GM19238 (cell line): ENCODE measurements around the gene ZNF195.
"Not testable (repeated sequence)": the region's sequence is repeated elsewhere in the genome, so short reads cannot be mapped to it uniquely, and the experiment has no call there.

ENCODE experiments used
- DNase-seq: peaks from one replicate; pipeline ENCODE4 v3.0.0; 2011; ENCODE audit warnings: low spot score; ENCODE audit not compliant: insufficient read length

Gene ZNF195

GRCh38 chr11:3402861-3403250, 23.9 kb upstream of the ZNF195 start:
- DNase-seq = not testable (repeated sequence)

- DNase-seq = not testable (repeated sequence)
These were observed 23.4 kb upstream of the ZNF195 start for GRCh38 chr11:3402181-3402860.

DNA sequence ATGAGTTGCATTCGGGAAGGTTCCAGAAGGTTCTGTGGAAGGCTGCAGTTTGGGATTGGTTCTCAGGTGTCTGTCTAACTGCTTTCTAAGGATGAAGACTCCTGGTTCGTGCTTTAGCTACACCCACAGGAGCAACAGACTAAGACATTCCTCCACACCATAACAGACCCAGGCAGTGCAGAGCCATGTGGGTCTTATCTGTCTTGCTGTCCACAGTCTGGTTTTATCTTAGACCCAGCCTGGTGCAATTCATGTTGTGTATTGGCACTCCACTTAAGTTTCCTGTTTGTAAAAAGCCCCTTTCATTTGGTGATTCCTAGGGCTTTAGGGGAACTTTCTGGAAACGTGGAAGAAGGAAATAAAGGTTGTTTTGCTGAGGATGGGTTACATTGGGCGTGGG, 22.1 kb upstream of the ZNF195 start:
- not testable (repeated sequence) for DNase-seq

- DNase-seq = not testable (repeated sequence)
These were observed 19.6 kb upstream of the ZNF195 start for GRCh38 chr11:3398509-3398908.

GRCh38 chr11:3398106-3398505, 19.2 kb upstream of the ZNF195 start:
- DNase-seq = not testable (repeated sequence)

GRCh38 chr11:3397210-3397609, 18.3 kb upstream of the ZNF195 start:
- DNase-seq = not testable (repeated sequence)

DNA sequence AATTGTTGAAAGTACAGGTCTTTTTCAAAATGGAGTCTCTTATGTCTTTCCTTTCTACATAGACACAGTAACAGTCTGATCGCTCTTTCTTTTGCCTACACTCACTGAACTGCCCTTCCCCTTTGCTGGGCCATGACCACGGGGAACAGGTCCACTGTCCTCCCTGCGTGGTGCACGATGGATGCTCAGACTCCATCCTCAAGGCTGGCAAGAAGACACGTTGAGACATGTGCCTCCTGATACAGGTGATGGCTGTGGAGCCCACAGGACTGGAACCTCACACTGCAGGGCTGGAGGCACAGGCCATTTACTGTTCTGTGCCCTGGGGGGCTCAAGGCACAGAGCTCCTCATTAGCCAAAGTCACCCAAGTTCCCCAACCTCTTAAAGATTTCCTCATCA, 16.5 kb upstream of the ZNF195 start:
- not testable (repeated sequence) for DNase-seq

DNA sequence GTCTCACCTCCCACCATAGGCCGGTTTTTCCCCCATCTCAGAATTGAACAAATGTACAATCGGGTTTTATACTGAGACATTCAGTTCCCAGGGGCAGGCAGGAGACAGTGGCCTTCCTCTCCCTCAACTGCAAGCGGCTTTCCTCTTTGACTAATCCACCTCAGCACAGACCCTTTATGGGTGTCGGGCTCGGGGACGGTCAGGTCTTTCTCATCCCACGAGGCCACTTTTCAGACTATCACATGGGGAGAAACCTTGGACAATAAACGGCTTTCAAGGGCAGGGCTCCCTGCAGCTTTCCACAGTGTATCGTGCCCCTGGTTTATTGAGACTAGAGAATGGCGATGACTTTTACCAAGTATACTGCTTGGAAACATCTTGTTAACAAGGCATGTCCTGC, 16.0 kb upstream of the ZNF195 start:
- DNase-seq = not testable (repeated sequence)

- not testable (repeated sequence) for DNase-seq
These were observed 14.5 kb upstream of the ZNF195 start for GRCh38 chr11:3393450-3393849.

- no peak for DNase-seq
These were observed 3.8 kb upstream of the ZNF195 start for GRCh38 chr11:3382613-3383285.

DNA sequence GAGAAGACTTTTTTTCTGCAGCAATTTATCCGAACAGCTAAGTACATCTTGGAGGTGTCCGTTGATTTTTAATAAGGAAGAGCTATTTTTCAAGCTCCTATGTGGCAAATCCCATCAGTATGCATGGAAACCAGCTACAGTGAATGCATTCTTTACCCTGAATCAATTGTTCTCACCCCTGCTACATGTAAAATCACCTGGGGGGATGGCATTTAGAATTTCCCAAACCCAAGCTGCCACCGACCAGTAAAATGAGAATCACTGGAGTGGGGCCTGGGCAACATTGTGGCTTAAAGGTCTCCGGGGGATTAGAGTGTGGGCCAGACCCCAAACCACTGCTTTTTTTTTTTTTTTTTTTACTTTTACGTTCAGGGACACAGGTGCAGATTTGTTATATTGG, 2.8 kb upstream of the ZNF195 start:
- DNase-seq = no peak

GRCh38 chr11:3380706-3381545, 2.0 kb upstream of the ZNF195 start:
- DNase-seq = no peak

DNA sequence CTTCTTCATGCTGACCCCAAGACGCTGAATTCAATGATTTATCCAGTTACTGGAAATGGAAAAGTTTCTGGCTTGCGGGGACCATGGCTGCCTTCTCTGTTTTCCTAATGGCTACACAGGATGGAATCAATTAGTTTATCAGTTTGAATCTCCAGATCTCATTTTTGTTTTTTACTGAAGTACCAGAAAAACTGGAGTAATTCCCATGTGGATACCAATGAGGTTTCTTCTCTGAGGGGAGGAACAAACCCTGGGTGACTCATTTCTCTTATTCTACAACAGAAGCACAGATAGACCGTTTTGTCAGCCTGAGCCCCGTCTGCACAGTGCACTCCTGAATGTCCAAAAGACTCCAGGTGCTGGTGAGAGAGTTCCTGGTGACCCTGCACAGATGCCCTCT, 3.4 kb downstream of the ZNF195 start:
- no peak for DNase-seq

GRCh38 chr11:3370311-3370870, 8.6 kb downstream of the ZNF195 start:
- no peak for DNase-seq

- no peak for DNase-seq
These were observed 9.6 kb downstream of the ZNF195 start for GRCh38 chr11:3369366-3369765.

DNA sequence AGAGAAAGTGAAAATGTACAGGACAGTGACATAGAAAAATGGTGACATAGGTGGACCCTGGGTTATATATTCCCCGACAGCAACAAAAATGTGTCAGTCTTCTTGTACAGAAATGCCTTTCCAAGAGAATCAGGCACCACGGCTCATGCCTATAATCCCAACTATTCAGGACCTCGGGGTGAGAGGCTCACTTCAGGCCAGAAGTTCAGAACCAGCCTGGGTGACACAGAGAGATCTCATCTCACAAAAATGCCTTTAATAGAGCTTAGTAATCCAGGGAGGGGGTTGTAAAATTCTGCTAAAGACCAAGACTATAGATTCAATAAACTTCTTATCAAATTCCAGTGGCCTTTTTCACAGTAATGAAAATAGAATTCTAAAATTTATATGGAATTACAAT, 10.7 kb downstream of the ZNF195 start:
- DNase-seq = no peak

DNA sequence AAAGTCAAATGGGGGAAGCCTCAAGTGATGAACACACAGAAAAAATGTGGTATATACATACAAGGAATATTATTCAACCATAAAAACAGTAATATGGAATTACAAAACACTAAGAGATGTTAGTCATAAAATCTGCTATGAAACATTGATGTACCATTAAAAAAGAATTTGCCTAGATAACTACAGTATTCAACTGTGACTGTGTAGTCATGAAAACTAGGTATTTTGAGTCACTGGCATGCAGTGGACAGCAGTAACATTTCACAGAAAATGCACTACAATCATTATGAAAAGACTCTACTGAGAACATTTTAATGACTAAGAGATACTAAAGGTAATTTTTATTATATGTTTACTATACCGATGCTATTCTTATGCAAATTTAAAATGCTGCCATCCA, 11.7 kb downstream of the ZNF195 start:
- DNase-seq = no peak

DNA sequence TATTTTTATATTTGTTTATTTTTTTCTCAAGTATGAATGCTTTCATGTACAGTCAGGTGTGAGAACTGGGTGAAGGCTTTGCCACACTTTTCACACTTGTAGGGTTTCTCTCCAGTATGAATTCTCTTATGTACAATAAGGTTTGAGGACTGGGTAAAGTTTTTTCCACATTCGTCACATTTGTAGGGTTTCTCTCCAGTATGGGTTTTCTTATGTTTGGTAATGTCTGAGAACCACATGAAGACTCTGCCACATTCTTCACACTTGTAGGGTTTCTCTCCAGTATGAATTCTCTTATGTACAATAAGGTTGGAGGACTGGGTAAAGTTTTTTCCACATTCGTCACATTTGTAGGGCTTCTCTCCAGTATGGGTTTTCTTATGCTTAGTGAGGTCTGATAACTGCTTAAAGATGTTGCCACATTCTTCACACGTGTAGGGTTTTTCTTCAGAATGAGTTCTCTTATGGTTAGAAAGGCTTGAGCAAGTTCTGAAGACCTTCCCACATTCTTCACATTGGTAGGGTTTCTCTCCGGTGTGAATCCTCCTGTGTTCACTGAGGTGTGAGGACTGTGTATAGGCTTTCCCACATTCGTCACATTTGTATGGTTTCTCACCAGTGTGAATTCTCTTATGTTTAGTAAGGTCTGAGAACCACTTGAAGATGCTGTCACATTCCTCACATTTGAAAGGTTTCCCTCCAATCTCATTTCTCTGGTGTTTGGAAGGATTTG, 19.7 kb downstream of the ZNF195 start:
- no peak for DNase-seq

DNA sequence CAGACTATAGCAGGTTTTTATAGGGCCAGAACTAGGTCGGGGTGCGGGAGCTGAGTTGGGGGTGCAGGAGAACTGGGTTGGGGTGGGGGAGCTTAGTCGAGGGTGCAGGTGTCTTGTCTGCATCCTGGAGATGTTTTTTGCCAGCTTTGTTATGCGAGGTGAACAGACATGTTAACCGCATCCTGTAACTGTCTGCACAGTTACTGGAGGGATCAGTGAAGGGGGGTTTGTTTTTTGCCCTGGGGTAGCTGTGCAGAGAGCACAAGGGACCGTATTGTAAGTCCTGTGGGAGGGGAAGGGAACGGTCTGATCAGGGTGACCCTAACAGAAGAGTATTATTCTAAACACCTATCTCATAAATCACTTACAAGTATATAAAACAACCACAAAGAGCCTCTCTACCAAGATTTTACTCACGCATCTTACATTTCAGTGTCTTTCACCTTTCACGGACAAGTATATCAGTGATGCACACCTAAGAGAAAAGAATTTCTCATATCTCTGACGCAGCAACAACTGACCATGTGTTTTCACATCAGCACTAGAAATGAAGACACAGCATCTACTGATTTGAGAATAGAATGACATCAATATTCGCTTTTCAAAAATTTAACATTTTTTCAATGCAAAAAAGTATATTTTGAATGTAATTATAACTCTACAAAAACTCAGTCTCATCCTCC, 20.8 kb downstream of the ZNF195 start:
- no peak for DNase-seq

GRCh38 chr11:3357302-3357701, 21.6 kb downstream of the ZNF195 start:
- DNase-seq = no peak

DNA sequence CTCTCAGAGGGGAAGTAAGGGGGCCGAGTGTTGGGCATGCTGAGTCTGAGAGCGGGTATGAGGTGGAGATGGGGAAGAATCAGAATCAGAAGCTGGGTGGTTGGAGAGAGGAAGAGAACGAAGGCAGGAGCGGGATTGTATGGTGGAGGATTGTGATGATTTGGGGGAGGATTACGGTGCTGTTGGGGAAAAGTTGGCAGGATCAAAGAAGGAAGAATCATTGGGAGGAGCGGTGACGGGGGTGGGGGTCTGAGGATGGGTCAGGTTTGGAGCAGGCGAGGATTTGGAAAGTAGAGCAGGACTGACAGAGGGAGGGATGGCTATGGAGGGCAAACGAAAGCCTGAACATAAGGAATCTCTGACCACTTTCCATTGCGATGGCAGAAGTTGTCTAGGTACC, 22.1 kb downstream of the ZNF195 start:
- DNase-seq = no peak
